HepG2 (cell line): ENCODE measurements around the gene SHISA9. TPM values are rescaled to one million over a fixed set of nuclear protein-coding genes. Genes with fewer than 3 reads are reported as not detected.

Experiments
- AGO2 ChIP-seq: fragments of 200-400 bp; formaldehyde crosslinking; optimal IDR thresholded peaks from 2 replicates; pipeline ENCODE3; 2017; ENCODE audit warnings: mild to moderate bottlenecking, low read depth, low read length, moderate library complexity
- CEBPB ChIP-seq: IDR thresholded peaks from 2 replicates; pipeline ENCODE4 v1.6.1; 2011; ENCODE audit warnings: low read depth, low read length, improper control_type of control experiment, borderline replicate concordance
- GATAD2A ChIP-seq: IDR thresholded peaks from 2 replicates; pipeline ENCODE4 v1.6.1; 2016
- GFI1 ChIP-seq: sonication (generic); formaldehyde crosslinking; IDR thresholded peaks from 2 replicates; pipeline ENCODE4 v1.5.0; 2020; ENCODE audit warnings: missing genetic modification reagents, mild to moderate bottlenecking, borderline replicate concordance
- HCFC1 ChIP-seq: fragments of 150-350 bp; IDR thresholded peaks from 2 replicates; pipeline ENCODE4 v1.6.1; 2014; ENCODE audit warnings: low read depth, low read length
- MTA3 ChIP-seq: sonication (generic); formaldehyde crosslinking; IDR thresholded peaks from 2 replicates; pipeline ENCODE4 v1.4.0; 2020; ENCODE audit warnings: missing genetic modification reagents
- RELA ChIP-seq: sonication (generic); formaldehyde crosslinking; IDR thresholded peaks from 2 replicates; pipeline ENCODE4 v1.4.0; 2020; ENCODE audit warnings: missing genetic modification reagents
- TCF7L2 ChIP-seq: IDR thresholded peaks from 2 replicates; pipeline ENCODE4 v1.6.1; 2011; ENCODE audit warnings: mild to moderate bottlenecking, low read depth, low read length, moderate library complexity
- ZBTB1 ChIP-seq: sonication (generic); formaldehyde crosslinking; IDR thresholded peaks from 2 replicates; pipeline ENCODE4 v1.4.0; 2020; ENCODE audit warnings: missing genetic modification reagents, borderline replicate concordance
- ZNF280D ChIP-seq: sonication (generic); formaldehyde crosslinking; IDR thresholded peaks from 2 replicates; pipeline ENCODE4 v1.5.1; 2020; ENCODE audit warnings: mild to moderate bottlenecking, missing genetic modification reagents
- ZNF337 ChIP-seq: sonication (generic); formaldehyde crosslinking; IDR thresholded peaks from 2 replicates; pipeline ENCODE4 v1.5.1; 2020; ENCODE audit warnings: missing genetic modification reagents, low read depth, mild to moderate bottlenecking, borderline replicate concordance
- polyA plus RNA-seq, 8 experiments: library from polyadenylated mRNA; depleted of rRNA in 3 of 8; stranded (reverse) in 7 of 8; unstranded in 1 of 8; fragments of >200 nt; fragmentation: Illumina TruSeq in 4 of 8; extraction: Trizol in 4 of 8; gene quantifications; 2 replicates each; pipeline versions ENCODE4 v1.2.1 to v1.2.3, GENCODE V29; 2011 to 2016; ENCODE audit warnings: low read depth in 4 of 8, missing spikeins in 1 of 8, mixed read lengths in 1 of 8; ENCODE audit not compliant: insufficient read depth in 1 of 8
- total RNA-seq, 5 experiments: library from RNA; depleted of rRNA; stranded (reverse); fragments of >200 nt; fragmentation: Illumina TruSeq; extraction: Trizol; gene quantifications; 2 replicates each; pipeline ENCODE4 v1.2.3, GENCODE V29; 2016; ENCODE audit warnings: low read depth in 1 of 5
- TF ChIP-seq, protein P1 (sequence below): sonication (generic); formaldehyde crosslinking; IDR thresholded peaks from 2 replicates; pipeline ENCODE4 v1.4.0; 2020; ENCODE audit warnings: missing genetic modification reagents, mild to moderate bottlenecking, borderline replicate concordance
- TF ChIP-seq, protein P2 (sequence below): sonication (generic); formaldehyde crosslinking; IDR thresholded peaks from 2 replicates; pipeline ENCODE4 v1.4.0; 2020; ENCODE audit warnings: mild to moderate bottlenecking, missing genetic modification reagents
- TF ChIP-seq, protein P3 (sequence below): sonication (generic); formaldehyde crosslinking; IDR thresholded peaks from 2 replicates; pipeline ENCODE4 v1.4.0; 2020; ENCODE audit warnings: missing genetic modification reagents
- TF ChIP-seq, protein P4 (sequence below): IDR thresholded peaks from 2 replicates; pipeline ENCODE4 v1.6.1; 2016; ENCODE audit warnings: missing compliant biosample characterization, missing genetic modification reagents, borderline replicate concordance
- TF ChIP-seq, protein P5 (sequence below): sonication (generic); formaldehyde crosslinking; IDR thresholded peaks from 2 replicates; pipeline ENCODE4 v1.8.1; 2023; ENCODE audit warnings: mild to moderate bottlenecking, missing genetic modification reagents
- TF ChIP-seq, protein P6 (sequence below): sonication (generic); formaldehyde crosslinking; IDR thresholded peaks from 2 replicates; pipeline ENCODE4 v1.8.0; 2022; ENCODE audit warnings: mild to moderate bottlenecking, missing genetic modification reagents, borderline replicate concordance

Gene SHISA9
- total and polyA plus RNA-seq, 2 of the 13 experiments (the other 11 are each of a cell fraction or from before 2014, with no cell fraction given) = 0.01 TPM; not detected in 1

GRCh38 chr16:13269905-13270528, 368.6 kb downstream of the SHISA9 start (continued):
- TF ChIP-seq, protein P1, sequence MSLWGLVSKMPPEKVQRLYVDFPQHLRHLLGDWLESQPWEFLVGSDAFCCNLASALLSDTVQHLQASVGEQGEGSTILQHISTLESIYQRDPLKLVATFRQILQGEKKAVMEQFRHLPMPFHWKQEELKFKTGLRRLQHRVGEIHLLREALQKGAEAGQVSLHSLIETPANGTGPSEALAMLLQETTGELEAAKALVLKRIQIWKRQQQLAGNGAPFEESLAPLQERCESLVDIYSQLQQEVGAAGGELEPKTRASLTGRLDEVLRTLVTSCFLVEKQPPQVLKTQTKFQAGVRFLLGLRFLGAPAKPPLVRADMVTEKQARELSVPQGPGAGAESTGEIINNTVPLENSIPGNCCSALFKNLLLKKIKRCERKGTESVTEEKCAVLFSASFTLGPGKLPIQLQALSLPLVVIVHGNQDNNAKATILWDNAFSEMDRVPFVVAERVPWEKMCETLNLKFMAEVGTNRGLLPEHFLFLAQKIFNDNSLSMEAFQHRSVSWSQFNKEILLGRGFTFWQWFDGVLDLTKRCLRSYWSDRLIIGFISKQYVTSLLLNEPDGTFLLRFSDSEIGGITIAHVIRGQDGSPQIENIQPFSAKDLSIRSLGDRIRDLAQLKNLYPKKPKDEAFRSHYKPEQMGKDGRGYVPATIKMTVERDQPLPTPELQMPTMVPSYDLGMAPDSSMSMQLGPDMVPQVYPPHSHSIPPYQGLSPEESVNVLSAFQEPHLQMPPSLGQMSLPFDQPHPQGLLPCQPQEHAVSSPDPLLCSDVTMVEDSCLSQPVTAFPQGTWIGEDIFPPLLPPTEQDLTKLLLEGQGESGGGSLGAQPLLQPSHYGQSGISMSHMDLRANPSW (CRISPR knock-in tag) = peak; percentile 98
- TF ChIP-seq TCF7L2 (no peak), ZNF337 (CRISPR knock-in tag) (no peak), ZNF280D (CRISPR knock-in tag) (peak; percentile 97), ZBTB1 (no peak), CEBPB (peak; percentile 99), HCFC1 (0 out of 2 replicates have a peak, but pooled peaks have one; percentile 10), GATAD2A (CRISPR knock-in tag) (peak; percentile 100), MTA3 (no peak), RELA (CRISPR knock-in tag) (no peak), GFI1 (CRISPR knock-in tag) (peak; percentile 85), AGO2 (no peak)
- TF ChIP-seq, protein P2, sequence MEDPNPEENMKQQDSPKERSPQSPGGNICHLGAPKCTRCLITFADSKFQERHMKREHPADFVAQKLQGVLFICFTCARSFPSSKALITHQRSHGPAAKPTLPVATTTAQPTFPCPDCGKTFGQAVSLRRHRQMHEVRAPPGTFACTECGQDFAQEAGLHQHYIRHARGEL (CRISPR knock-in tag) = no peak
- TF ChIP-seq, protein P3, sequence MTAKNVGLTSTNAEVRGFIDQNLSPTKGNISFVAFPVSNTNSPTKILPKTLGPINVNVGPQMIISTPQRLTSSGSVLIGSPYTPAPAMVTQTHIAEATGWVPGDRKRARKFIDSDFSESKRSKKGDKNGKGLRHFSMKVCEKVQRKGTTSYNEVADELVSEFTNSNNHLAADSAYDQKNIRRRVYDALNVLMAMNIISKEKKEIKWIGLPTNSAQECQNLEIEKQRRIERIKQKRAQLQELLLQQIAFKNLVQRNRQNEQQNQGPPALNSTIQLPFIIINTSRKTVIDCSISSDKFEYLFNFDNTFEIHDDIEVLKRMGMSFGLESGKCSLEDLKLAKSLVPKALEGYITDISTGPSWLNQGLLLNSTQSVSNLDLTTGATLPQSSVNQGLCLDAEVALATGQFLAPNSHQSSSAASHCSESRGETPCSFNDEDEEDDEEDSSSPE (CRISPR knock-in tag) = peak; percentile 46
- TF ChIP-seq, protein P4, sequence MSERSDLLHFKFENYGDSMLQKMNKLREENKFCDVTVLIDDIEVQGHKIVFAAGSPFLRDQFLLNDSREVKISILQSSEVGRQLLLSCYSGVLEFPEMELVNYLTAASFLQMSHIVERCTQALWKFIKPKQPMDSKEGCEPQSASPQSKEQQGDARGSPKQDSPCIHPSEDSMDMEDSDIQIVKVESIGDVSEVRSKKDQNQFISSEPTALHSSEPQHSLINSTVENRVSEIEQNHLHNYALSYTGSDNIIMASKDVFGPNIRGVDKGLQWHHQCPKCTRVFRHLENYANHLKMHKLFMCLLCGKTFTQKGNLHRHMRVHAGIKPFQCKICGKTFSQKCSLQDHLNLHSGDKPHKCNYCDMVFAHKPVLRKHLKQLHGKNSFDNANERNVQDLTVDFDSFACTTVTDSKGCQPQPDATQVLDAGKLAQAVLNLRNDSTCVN (CRISPR knock-in tag) = peak; percentile 55; the same call in 1 of the 2 replicates
- TF ChIP-seq, protein P5, sequence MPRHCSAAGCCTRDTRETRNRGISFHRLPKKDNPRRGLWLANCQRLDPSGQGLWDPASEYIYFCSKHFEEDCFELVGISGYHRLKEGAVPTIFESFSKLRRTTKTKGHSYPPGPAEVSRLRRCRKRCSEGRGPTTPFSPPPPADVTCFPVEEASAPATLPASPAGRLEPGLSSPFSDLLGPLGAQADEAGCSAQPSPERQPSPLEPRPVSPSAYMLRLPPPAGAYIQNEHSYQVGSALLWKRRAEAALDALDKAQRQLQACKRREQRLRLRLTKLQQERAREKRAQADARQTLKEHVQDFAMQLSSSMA (CRISPR knock-in tag) = peak; percentile 93; the same call in 1 of the 2 replicates
- TF ChIP-seq, protein P6, sequence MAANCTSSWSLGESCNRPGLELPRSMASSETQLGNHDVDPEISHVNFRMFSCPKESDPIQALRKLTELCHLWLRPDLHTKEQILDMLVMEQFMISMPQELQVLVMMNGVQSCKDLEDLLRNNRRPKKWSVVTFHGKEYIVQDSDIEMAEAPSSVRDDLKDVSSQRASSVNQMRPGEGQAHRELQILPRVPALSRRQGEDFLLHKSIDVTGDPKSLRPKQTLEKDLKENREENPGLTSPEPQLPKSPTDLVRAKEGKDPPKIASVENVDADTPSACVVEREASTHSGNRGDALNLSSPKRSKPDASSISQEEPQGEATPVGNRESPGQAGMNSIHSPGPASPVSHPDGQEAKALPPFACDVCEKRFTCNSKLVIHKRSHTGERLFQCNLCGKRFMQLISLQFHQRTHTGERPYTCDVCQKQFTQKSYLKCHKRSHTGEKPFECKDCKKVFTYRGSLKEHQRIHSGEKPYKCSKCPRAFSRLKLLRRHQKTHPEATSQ (CRISPR knock-in tag) = peak; percentile 99; the same call in 1 of the 2 replicates
